Mesenchymal stem cell (in vitro differentiated cells and primary cell): Measurements from ENCODE around the gene ZNG1A.
"Not testable (repeated sequence)": the region's sequence is repeated elsewhere in the genome, so short reads cannot be mapped to it uniquely, and the experiment has no call there.

Experiments used
- DNase-seq: peaks from one replicate; pipeline ENCODE4 v3.0.0-alpha.2; 2013
- H2AFZ ChIP-seq: one replicate; pipeline ENCODE4 v1.6.1; 2013; ENCODE audit warnings: low read depth, mild to moderate bottlenecking, control low read depth, inconsistent platforms, low read length, moderate library complexity
- H2AK5ac ChIP-seq: 2 replicates; pipeline ENCODE4 v1.6.1; 2013; ENCODE audit warnings: low read length, moderate library complexity, mild to moderate bottlenecking, inconsistent platforms; ENCODE audit not compliant: severe bottlenecking
- H2BK120ac ChIP-seq: one replicate; pipeline ENCODE4 v1.6.1; 2013; ENCODE audit warnings: low read depth, mild to moderate bottlenecking, inconsistent platforms, low read length, moderate library complexity
- H2BK12ac ChIP-seq, 2 experiments: one replicate each; pipeline ENCODE4 v1.6.1; 2013; ENCODE audit warnings: inconsistent platforms in 2 of 2, low read length in 2 of 2, mild to moderate bottlenecking in 2 of 2, moderate library complexity in 2 of 2, control low read depth in 1 of 2
- H2BK15ac ChIP-seq: one replicate; pipeline ENCODE4 v1.6.1; 2013; ENCODE audit warnings: mild to moderate bottlenecking, low read depth, inconsistent platforms; ENCODE audit not compliant: poor library complexity, severe bottlenecking
- H2BK5ac ChIP-seq: 2 replicates; pipeline ENCODE4 v1.6.1; 2013; ENCODE audit warnings: low read depth, mild to moderate bottlenecking, low read length, control low read depth, inconsistent platforms; ENCODE audit not compliant: poor library complexity, severe bottlenecking
- H3K14ac ChIP-seq, 2 experiments: one replicate each; pipeline ENCODE4 v1.6.1; 2013; ENCODE audit warnings: inconsistent platforms in 2 of 2, low read length in 2 of 2, control low read depth in 1 of 2, mild to moderate bottlenecking in 1 of 2, moderate library complexity in 1 of 2
- H3K18ac ChIP-seq, 2 experiments: one replicate each; pipeline ENCODE4 v1.6.1; 2013; ENCODE audit warnings: inconsistent platforms in 2 of 2, low read length in 2 of 2, control low read depth in 1 of 2, low read depth in 1 of 2, mild to moderate bottlenecking in 1 of 2
- H3K23ac ChIP-seq, 2 experiments: one replicate each; pipeline ENCODE4 v1.6.1; 2013; ENCODE audit warnings: inconsistent platforms in 2 of 2, low read length in 2 of 2, mild to moderate bottlenecking in 2 of 2, moderate library complexity in 2 of 2, control low read depth in 1 of 2
- H3K27ac ChIP-seq: 2 replicates; pipeline ENCODE4 v1.5.1; 2013; ENCODE audit warnings: mild to moderate bottlenecking, moderate library complexity, low read length, control low read depth, inconsistent platforms; ENCODE audit not compliant: poor library complexity, severe bottlenecking
- H3K27me3 ChIP-seq, 2 experiments: 2 replicates each; pipeline versions ENCODE4 v1.6.1 to v1.7.0; 2013; ENCODE audit warnings: low read length in 2 of 2, mild to moderate bottlenecking in 2 of 2, moderate library complexity in 2 of 2, control low read depth in 1 of 2, inconsistent platforms in 1 of 2; ENCODE audit not compliant: control insufficient read depth in 1 of 2, insufficient read depth in 1 of 2
- H3K36me3 ChIP-seq, 2 experiments: 2 replicates each; pipeline versions ENCODE4 v1.6.1 to v1.7.0; 2013; ENCODE audit warnings: low read length in 2 of 2, control low read depth in 1 of 2, inconsistent platforms in 1 of 2, low read depth in 1 of 2, mild to moderate bottlenecking in 1 of 2; ENCODE audit not compliant: insufficient read depth in 2 of 2, control insufficient read depth in 1 of 2
- H3K4ac ChIP-seq, 2 experiments: one replicate each; pipeline ENCODE4 v1.6.1; 2013; ENCODE audit warnings: inconsistent platforms in 2 of 2, low read length in 2 of 2, mild to moderate bottlenecking in 2 of 2, moderate library complexity in 2 of 2, control low read depth in 1 of 2, low read depth in 1 of 2
- H3K4me1 ChIP-seq: 2 replicates; pipeline ENCODE4 v1.6.1; 2013; ENCODE audit warnings: low read depth, low read length, control low read depth; ENCODE audit not compliant: control insufficient read depth, insufficient read depth
- H3K4me2 ChIP-seq: 2 replicates; pipeline ENCODE4 v1.6.1; 2013; ENCODE audit warnings: low read length, mild to moderate bottlenecking, inconsistent platforms; ENCODE audit not compliant: poor library complexity, severe bottlenecking
- H3K4me3 ChIP-seq, 2 experiments: 2 replicates each; pipeline versions ENCODE4 v1.5.1 to v1.7.0; 2013; ENCODE audit warnings: low read length in 2 of 2, mild to moderate bottlenecking in 2 of 2, control low read depth in 1 of 2, low read depth in 1 of 2; ENCODE audit not compliant: insufficient read depth in 1 of 2
- H3K79me1 ChIP-seq: replicated peaks from 2 replicates; pipeline ENCODE4 v1.6.1; 2013; ENCODE audit warnings: mild to moderate bottlenecking, control low read depth, low read length, inconsistent platforms; ENCODE audit not compliant: poor library complexity, severe bottlenecking
- H3K9ac ChIP-seq: 2 replicates; pipeline ENCODE4 v1.7.0; 2013; ENCODE audit warnings: mild to moderate bottlenecking, low read length, moderate library complexity
- H3K9me3 ChIP-seq: 2 replicates; pipeline ENCODE4 v1.7.0; 2013; ENCODE audit warnings: mild to moderate bottlenecking, low read length; ENCODE audit not compliant: control insufficient read depth
- H4K8ac ChIP-seq: one replicate; pipeline ENCODE4 v1.6.1; 2013; ENCODE audit warnings: inconsistent platforms, mild to moderate bottlenecking, low read length, moderate library complexity
- H4K91ac ChIP-seq: one replicate; pipeline ENCODE4 v1.6.1; 2013; ENCODE audit warnings: mild to moderate bottlenecking, low read length, inconsistent platforms
- WGBS: methylation state at CpG from one replicate; pipeline ENCODE4 v1.1.7; 2013; ENCODE audit warnings: mixed read lengths; 5-methylcytosine and 5-hydroxymethylcytosine counted together

The ZNG1A gene

GRCh38 chr9:94992-95391 is 83.9 kb downstream of the ZNG1A start:
- H2BK120ac ChIP-seq, H3K4me2 ChIP-seq, DNase-seq, H3K18ac ChIP-seq, H2AK5ac ChIP-seq, H4K91ac ChIP-seq, H3K27me3 ChIP-seq, H3K14ac ChIP-seq, H2BK5ac ChIP-seq, H2AFZ ChIP-seq, H3K23ac ChIP-seq, H4K8ac ChIP-seq, H3K4me1 ChIP-seq, H3K27ac ChIP-seq, H3K9me3 ChIP-seq, H3K4me3 ChIP-seq, H3K4ac ChIP-seq, H3K36me3 ChIP-seq, H3K9ac ChIP-seq, H3K79me1 ChIP-seq, H2BK15ac ChIP-seq, H2BK12ac ChIP-seq: not testable (repeated sequence)
- 77% methylated on average over 1 of the region's 4 CpGs for WGBS

- H3K27ac ChIP-seq, H2BK12ac ChIP-seq, H3K9ac ChIP-seq, H3K79me1 ChIP-seq, H3K36me3 ChIP-seq, H3K4me3 ChIP-seq, H2BK5ac ChIP-seq, H3K23ac ChIP-seq, H3K18ac ChIP-seq, H3K4me2 ChIP-seq, H3K9me3 ChIP-seq, H4K8ac ChIP-seq, H2AFZ ChIP-seq, H2BK120ac ChIP-seq, H3K14ac ChIP-seq, H3K4ac ChIP-seq, DNase-seq, H2AK5ac ChIP-seq, H2BK15ac ChIP-seq, H4K91ac ChIP-seq, H3K27me3 ChIP-seq, H3K4me1 ChIP-seq: not testable (repeated sequence)
- no CpG with 5 or more reads among the region's 5 CpGs for WGBS
These were observed 84.5 kb downstream of the ZNG1A start for GRCh38 chr9:94323-94722.

- no CpG with 5 or more reads among the region's 5 CpGs for WGBS
- not testable (repeated sequence) for H3K23ac ChIP-seq, H3K4ac ChIP-seq
These were observed 84.9 kb downstream of the ZNG1A start for GRCh38 chr9:93909-94308.

GRCh38 chr9:90851-91250 is 88.0 kb downstream of the ZNG1A start:
- not testable (repeated sequence) for H3K4me2 ChIP-seq, H2BK12ac ChIP-seq, H2BK120ac ChIP-seq, H3K4ac ChIP-seq, H3K36me3 ChIP-seq, H2BK5ac ChIP-seq, H3K9ac ChIP-seq, H4K91ac ChIP-seq, H3K18ac ChIP-seq, H3K4me3 ChIP-seq, H3K14ac ChIP-seq, H2AFZ ChIP-seq, H3K23ac ChIP-seq, H3K27ac ChIP-seq, DNase-seq, H3K27me3 ChIP-seq, H2AK5ac ChIP-seq, H2BK15ac ChIP-seq, H3K4me1 ChIP-seq, H3K79me1 ChIP-seq, H4K8ac ChIP-seq, H3K9me3 ChIP-seq
- WGBS: 80% methylated on average over 1 of the region's 1 CpG

More at GRCh38 chr9:93909-94308, 84.9 kb downstream of the ZNG1A start:
- not testable (repeated sequence) for H3K14ac ChIP-seq, H3K27ac ChIP-seq, H2BK12ac ChIP-seq, H3K79me1 ChIP-seq, H3K18ac ChIP-seq, H3K4me2 ChIP-seq, H2BK120ac ChIP-seq, H2BK15ac ChIP-seq, H4K91ac ChIP-seq, H2AFZ ChIP-seq, H2AK5ac ChIP-seq, H3K9me3 ChIP-seq, H3K4me3 ChIP-seq, H3K4me1 ChIP-seq, DNase-seq, H3K9ac ChIP-seq, H4K8ac ChIP-seq, H3K36me3 ChIP-seq, H3K27me3 ChIP-seq, H2BK5ac ChIP-seq
